GM18870 (cell line): ENCODE measurements around the gene CMTM5.
"Not testable (repeated sequence)": the region's sequence is repeated elsewhere in the genome, so short reads cannot be mapped to it uniquely, and the experiment has no call there.

Experiments
- ATAC-seq: cut with Tn5 transposase; IDR thresholded peaks from one replicate; pipeline ENCODE4 v1.9.1; 2021; ENCODE audit warnings: moderate library complexity; ENCODE audit not compliant: unreplicated experiment

Gene CMTM5

DNA sequence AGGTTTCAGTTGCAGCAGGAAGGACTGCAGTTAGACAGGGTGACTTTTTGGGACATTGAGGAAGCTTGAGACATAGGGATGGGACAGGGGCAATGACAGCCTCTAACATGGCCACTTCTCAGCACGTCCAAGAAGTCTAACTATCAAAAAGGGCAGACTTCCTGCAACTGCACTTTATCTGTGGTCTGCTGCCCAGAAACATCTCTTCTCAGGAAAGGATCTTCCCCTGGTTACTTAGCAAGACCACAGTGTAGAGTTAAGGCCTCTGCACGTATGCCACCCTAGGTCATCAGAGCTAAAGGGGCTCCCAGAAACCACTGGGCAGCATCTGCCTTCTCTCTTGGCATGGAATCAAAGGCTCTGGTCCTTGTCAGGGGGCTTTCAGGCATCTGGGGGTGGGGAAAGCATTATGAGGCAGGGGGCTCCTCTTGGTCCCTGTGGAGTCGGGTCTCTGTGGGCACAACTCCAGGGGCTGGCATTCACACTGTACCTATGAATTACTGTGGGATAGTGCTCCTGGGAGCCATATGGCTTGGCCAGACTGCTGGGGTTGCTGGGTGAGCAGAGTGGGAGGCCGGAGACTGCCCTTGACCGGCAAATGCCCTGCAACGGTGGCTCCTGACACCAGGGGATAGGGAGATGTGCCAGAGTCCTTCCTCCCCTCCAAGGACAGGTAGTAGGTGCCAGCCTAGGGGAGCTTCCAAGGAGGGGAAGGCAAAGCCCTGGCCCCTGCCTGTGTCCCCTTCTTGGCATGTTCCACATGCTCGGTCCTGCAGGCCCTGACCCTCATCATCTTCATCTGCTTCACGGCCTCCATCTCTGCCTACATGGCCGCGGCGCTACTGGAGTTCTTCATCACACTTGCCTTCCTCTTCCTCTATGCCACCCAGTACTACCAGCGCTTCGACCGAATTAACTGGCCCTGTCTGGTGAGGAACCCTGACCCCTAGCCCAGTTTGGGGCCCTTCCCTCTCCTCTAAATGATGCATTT lies 1.0 kb downstream of the CMTM5 start:
- no peak for ATAC-seq

- no peak for ATAC-seq
These were observed 1.9 kb downstream of the CMTM5 start for GRCh38 chr14:23378612-23379220.

DNA sequence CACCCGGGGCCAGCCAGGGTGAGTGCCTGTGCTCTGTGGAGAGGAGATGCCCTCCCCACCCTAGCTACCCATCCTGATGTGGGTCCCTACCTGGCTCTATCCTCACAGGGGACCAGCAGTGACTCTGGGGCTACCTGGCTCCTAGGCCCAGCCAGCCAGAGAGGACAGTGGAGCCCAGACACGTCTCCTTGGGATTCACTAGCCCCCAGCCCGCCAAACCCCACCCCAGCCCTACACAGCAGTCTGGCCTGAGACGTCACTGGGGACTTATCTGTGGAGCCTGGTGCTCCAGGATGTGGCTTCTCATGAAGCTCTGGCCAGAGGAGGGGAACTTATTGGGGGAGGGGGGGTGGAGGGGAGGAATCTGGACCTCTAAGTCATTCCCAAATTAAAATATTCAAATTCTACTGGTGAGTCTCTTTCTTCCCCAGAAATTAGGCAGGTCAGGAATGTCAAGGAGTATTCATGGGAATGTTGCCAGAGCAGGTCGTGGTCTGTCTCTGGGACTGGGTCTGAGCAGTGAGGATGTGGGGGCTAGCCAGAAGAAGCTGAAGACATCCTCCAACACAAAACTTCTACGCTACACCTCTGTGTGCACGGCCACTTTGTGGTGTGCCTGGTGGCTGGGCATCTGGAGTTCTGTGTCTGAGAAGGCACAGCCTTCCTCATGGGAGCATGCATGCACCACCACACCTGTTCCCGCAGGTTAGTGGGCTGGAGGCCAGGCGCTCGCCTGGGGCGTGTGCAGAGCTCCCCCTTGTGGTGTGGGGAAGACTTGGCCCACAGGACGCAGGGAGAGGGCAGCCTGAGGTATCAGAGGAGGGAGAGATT lies 2.7 kb downstream of the CMTM5 start:
- ATAC-seq: no peak

DNA sequence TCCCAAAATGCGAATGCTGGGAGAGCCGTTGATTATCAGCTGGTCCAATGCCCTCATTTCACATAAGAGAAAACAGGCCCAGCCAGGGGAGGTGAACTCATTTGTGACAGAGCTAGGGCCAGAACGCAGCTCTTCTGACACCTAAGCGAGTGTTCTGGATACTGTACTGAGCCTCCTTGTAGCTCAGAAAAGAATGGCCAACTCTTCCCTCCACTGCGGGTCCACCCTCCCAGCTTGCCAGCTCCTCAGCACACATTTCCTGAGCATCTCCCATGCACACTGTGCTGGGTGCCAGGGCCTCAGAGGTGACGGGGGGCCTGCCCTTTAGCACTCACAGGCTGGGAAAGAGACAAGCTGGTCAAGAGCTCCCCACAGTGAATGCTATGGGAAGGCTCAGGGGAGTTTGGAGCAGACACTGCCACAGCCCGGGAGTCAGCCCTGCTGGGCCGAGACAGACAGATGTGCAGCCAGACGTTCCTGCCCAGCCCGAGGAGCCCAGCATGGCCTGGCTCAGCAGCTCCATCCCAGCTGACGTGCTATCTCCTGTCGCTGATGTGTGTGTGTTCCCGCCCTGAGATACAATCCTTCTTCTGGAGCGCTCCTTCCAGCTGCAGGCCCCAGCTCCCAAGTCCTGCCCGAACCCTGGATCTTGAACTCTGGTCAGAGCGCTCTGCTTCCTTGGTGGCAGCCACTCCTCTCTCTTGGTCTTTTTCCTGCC lies 3.5 kb downstream of the CMTM5 start:
- no peak for ATAC-seq

- ATAC-seq: no peak
These were observed 4.1 kb downstream of the CMTM5 start for GRCh38 chr14:23380976-23381375.

- no peak for ATAC-seq
These were observed 5.0 kb downstream of the CMTM5 start for GRCh38 chr14:23381871-23382270.

GRCh38 chr14:23382276-23382675 lies 5.4 kb downstream of the CMTM5 start:
- ATAC-seq: no peak

GRCh38 chr14:23382731-23383440 lies 6.0 kb downstream of the CMTM5 start:
- no peak for ATAC-seq

GRCh38 chr14:23384364-23385080 lies 7.7 kb downstream of the CMTM5 start:
- no peak for ATAC-seq

GRCh38 chr14:23385244-23385641 lies 8.4 kb downstream of the CMTM5 start:
- ATAC-seq: no peak

- ATAC-seq: no peak
These were observed 8.9 kb downstream of the CMTM5 start for GRCh38 chr14:23385642-23386265.

- not testable (repeated sequence) for ATAC-seq
These were observed 9.4 kb downstream of the CMTM5 start for GRCh38 chr14:23386266-23386657.

GRCh38 chr14:23386999-23387398 lies 10.2 kb downstream of the CMTM5 start:
- no peak for ATAC-seq

GRCh38 chr14:23387916-23388882 lies 11.4 kb downstream of the CMTM5 start:
- ATAC-seq: no peak

- no peak for ATAC-seq
These were observed 12.2 kb downstream of the CMTM5 start for GRCh38 chr14:23388996-23389395.

- no peak for ATAC-seq
These were observed 12.6 kb downstream of the CMTM5 start for GRCh38 chr14:23389396-23389795.

DNA sequence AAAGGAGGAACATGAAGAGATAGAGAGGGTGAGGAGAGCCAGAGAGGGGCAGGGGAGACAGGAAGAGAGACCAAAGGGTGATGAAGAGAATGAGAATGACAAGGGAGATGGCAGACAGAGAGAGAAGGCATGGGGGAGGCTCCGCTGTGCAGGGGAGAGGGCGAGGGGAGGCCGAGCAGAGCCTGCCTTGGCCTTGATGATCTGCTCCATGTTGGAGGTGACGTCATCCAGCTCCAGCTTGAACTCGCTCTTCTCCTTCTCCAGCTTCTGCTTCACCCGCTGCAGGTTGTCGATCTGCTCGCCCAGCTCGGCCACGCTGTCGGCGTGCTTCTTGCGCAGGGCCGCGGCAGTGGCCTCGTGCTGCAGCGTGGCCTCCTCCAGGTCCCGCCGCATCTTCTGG lies 13.0 kb downstream of the CMTM5 start:
- ATAC-seq: not testable (repeated sequence)

- ATAC-seq: no peak
These were observed 15.8 kb downstream of the CMTM5 start for GRCh38 chr14:23392613-23393012.
